Adrenal gland (tissue), 19 donors: ENCODE data around the gene CFAP74. TPM values are rescaled to one million over a fixed set of nuclear protein-coding genes. Genes with fewer than 3 reads are reported as not detected.

Experiments used
- DNase-seq, 7 donors: peaks; one replicate each; pipeline ENCODE4 v3.0.0-alpha.2; 2019 to 2020
- H3K27ac ChIP-seq, 5 donors: fragments of 200-600 bp; sonication (generic) in 4 of 5; 1 replicate in 3 of 5; 2 replicates in 2 of 5; pipeline versions ENCODE4 v1.5.1 to v1.8.0; 2016 to 2020; ENCODE audit warnings: mild to moderate bottlenecking in 1 of 5
- H3K27me3 ChIP-seq: fragments of 200-600 bp; 2 replicates; pipeline ENCODE4 v1.8.0; 2021
- H3K36me3 ChIP-seq, 2 donors: fragments of 200-600 bp; replicated peaks in 1 of 2; 1 replicate in 1 of 2; 2 replicates in 1 of 2; pipeline versions ENCODE4 v1.5.1 to v1.8.0; 2018 to 2022
- H3K4me1 ChIP-seq, 2 donors: fragments of 200-600 bp; replicated peaks in 1 of 2; 1 replicate in 1 of 2; 2 replicates in 1 of 2; pipeline versions ENCODE4 v1.5.1 to v1.8.0; 2018 to 2021
- H3K4me3 ChIP-seq, 4 donors: fragments of 200-600 bp; sonication (generic) in 3 of 4; one replicate each; pipeline ENCODE4 v1.5.1; 2016 to 2018
- H3K9me3 ChIP-seq, 3 donors: fragments of 200-600 bp; sonication (generic) in 1 of 3; replicated peaks in 1 of 3; 1 replicate in 2 of 3; 2 replicates in 1 of 3; pipeline versions ENCODE4 v1.5.1 to v1.8.0; 2016 to 2021
- CTCF ChIP-seq, 6 experiments: fragments of 450-650 bp in 4 of 6; fragments of 200-600 bp in 2 of 6; sonication (generic) in 1 of 6; IDR thresholded peaks; 1 replicate in 5 of 6; 2 replicates in 1 of 6; pipeline versions ENCODE4 v1.5.1 to v1.8.0; 2016 to 2021; ENCODE audit warnings: antibody characterized with exemption in 6 of 6, mild to moderate bottlenecking in 2 of 6, moderate library complexity in 1 of 6
- POLR2A ChIP-seq, 2 donors: fragments of 450-650 bp; IDR thresholded peaks; one replicate each; pipeline ENCODE4 v1.6.1; 2017; ENCODE audit warnings: antibody characterized with exemption in 2 of 2, mild to moderate bottlenecking in 2 of 2, moderate library complexity in 1 of 2
- WGBS, 4 donors: extraction: QIAGEN DNeasy Blood & Tissue Kit in 2 of 4; methylation state at CpG; one replicate each; pipeline versions ENCODE4 v1.1.5 to v1.1.7; 2013 to 2017; 5-methylcytosine and 5-hydroxymethylcytosine counted together
- intact Hi-C, 2 donors: fragments of 100-400 bp; cut with DNase I; formaldehyde crosslinking; loops; one replicate each; pipeline versions ENCODE4 v1.14.1 to v1.15.0; 2022 to 2023
- long read RNA-seq, 10 donors: library from polyadenylated mRNA in 3 of 10; unstranded in 2 of 10; stranded (forward) in 1 of 10; transcript quantifications; one replicate each; pipeline ENCODE4 v2.0.0 and lab custom pipeline, GENCODE V29; 2021 to 2026
- polyA plus RNA-seq, 3 donors: library from polyadenylated mRNA; stranded (reverse); fragments of 200-250 nt in 2 of 3; fragments of 350-450 nt in 1 of 3; fragmentation: Illumina TruSeq in 1 of 3; extraction: RNeasy Lipid Tissue Mini Kit (QIAGEN cat#74804) in 1 of 3; gene quantifications; one replicate each; pipeline ENCODE4 v1.2.3, GENCODE V29; 2013 to 2014
- total RNA-seq, 9 donors: library from RNA; depleted of rRNA in 4 of 9; stranded (reverse); fragments of >200 nt in 4 of 9; fragments of 120-200 nt in 1 of 9; fragmentation: NEBNext Ultra II Directional in 1 of 9; extraction: Animal tissue kit (Norgen Biotek cat#: 25700) in 1 of 9; gene quantifications; one replicate each; pipeline versions ENCODE4 v1.1.0 to v1.2.4, GENCODE V29; 2013 to 2023
- donor health status: healthy with polysubstance abuse.
- donor health status: Bipolar disorder and iron deficiency.
- donor health status: DM: yes; HTN: yes; CAD: no.
- donor health status: DM: no; HTN: no; CAD: no.
- donor health status: DM: no; HTN: no; CAD: no.
- donor health status: DM: yes; HTN: yes; CAD: no.

The CFAP74 gene
- total RNA-seq (1 to 10 TPM in 7 of 9 donors, under 1 TPM in 1, not detected in 1; 0.11 to 7.6 (median 2.7) TPM), polyA plus RNA-seq (1 to 10 TPM in 2 of 3 donors, under 1 TPM in 1; 0.88 to 6.0 (median 4.0) TPM)
- long read RNA-seq, donor 1, result 0 reads
- long read RNA-seq, donor 2, result 0 reads
- long read RNA-seq, donor 3, result 0 reads
- long read RNA-seq, donor 4, partial matches to known transcripts, result 2 of 5 reads
- long read RNA-seq, donor 4, other reads (novel, unspliced or antisense), result 3 of 5 reads
- long read RNA-seq, donor 5, partial matches to known transcripts, result 12 of 19 reads
- long read RNA-seq, donor 5, other reads (novel, unspliced or antisense), result 7 of 19 reads
- long read RNA-seq, donor 6, partial matches to known transcripts, result 3 of 3 reads
- long read RNA-seq, donor 6, other reads (novel, unspliced or antisense), result 0 of 3 reads
- long read RNA-seq, donor 7, result 0 reads
- long read RNA-seq, donor 8, result 0 reads
- long read RNA-seq, donor 9, result 0 reads
- long read RNA-seq, donor 10, result 0 reads

GRCh38 chr1:2003541-2004131 is at the start of gene CFAP74:
CFAP74 (minus strand) TSS chr1:2003786; CDS start chr1:1990956, 12,830 bp downstream.
- H3K36me3 ChIP-seq, result no peaks in the 10 kb centered on the region
- no peaks in the 10 kb centered on the region for H3K4me1 ChIP-seq
- TF ChIP-seq CTCF (IDR thresholded peaks at IDR 0.05), result no peak
- no peak for TF ChIP-seq POLR2A (IDR thresholded peaks at IDR 0.05)
- intact Hi-C loops, result no loop called here
- WGBS, 4 donors, result 11 to 20% (median 13%) methylated on average over 24 to 49 of the region's 49 CpGs
- peak in 3 of 7 donors; percentile 21 to 42 (median 31) for DNase-seq
- peak within 1 kb of the TSS in 1 of 4 donors; percentile 23 for H3K4me3 ChIP-seq
- H3K9me3 ChIP-seq, result no peaks in the 10 kb centered on the region
- H3K27me3 ChIP-seq, result peaks cover 21% of the 10 kb centered on the region
- H3K27ac ChIP-seq, result no peak within 1 kb of the TSS

- no peaks in the 10 kb centered on the region for H3K27me3 ChIP-seq
Measured at GRCh38 chr1:2053217-2053616, 49.6 kb upstream of the CFAP74 start.

GRCh38 chr1:2052756-2053155 is 49.2 kb upstream of the CFAP74 start:
- DNase-seq, result no peak
- Histone ChIP-seq H3K27ac (no peak overlapping the region), H3K36me3 (peaks cover 0 to 4% of the 10 kb centered on the region in 2 donors), H3K9me3 (no peaks in the 10 kb centered on the region), H3K27me3 (no peaks in the 10 kb centered on the region), H3K4me1 (peaks cover 13 to 25% of the 10 kb centered on the region in 2 donors), H3K4me3 (no peak overlapping the region)
- TF ChIP-seq CTCF (IDR thresholded peaks at IDR 0.05) (no peak), POLR2A (IDR thresholded peaks at IDR 0.05) (no peak)
- intact Hi-C loops, result no loop called here
- WGBS, 4 donors, result 93 to 96% (median 94%) methylated on average over 10 of the region's 10 CpGs

More at GRCh38 chr1:2053217-2053616, 49.6 kb upstream of the CFAP74 start:
- no peak for DNase-seq
- Histone ChIP-seq H3K4me1 (peaks cover 13 to 25% of the 10 kb centered on the region in 2 donors), H3K4me3 (no peak overlapping the region), H3K9me3 (no peaks in the 10 kb centered on the region), H3K36me3 (peaks cover 0 to 4% of the 10 kb centered on the region in 2 donors), H3K27ac (peak overlapping the region in 2 of 5 donors; percentile 3 to 71)
- WGBS, 4 donors, result 85 to 91% (median 88%) methylated on average over 11 to 17 of the region's 17 CpGs
- TF ChIP-seq POLR2A (IDR thresholded peaks at IDR 0.05) (no peak), CTCF (IDR thresholded peaks at IDR 0.05) (no peak)
- intact Hi-C loops, result no loop called here

- Histone ChIP-seq H3K4me1 (peaks cover 13 to 25% of the 10 kb centered on the region in 2 donors), H3K4me3 (no peak overlapping the region), H3K9me3 (no peaks in the 10 kb centered on the region), H3K27me3 (no peaks in the 10 kb centered on the region), H3K27ac (no peak overlapping the region), H3K36me3 (peaks cover 0 to 1% of the 10 kb centered on the region in 2 donors)
- intact Hi-C loops, result no loop called here
- TF ChIP-seq POLR2A (IDR thresholded peaks at IDR 0.05), result no peak
- TF ChIP-seq CTCF (IDR thresholded peaks at IDR 0.05), result no peak
- WGBS, 4 donors, result 83 to 87% (median 87%) methylated on average over 11 to 16 of the region's 16 CpGs
- no peak for DNase-seq
Measured at GRCh38 chr1:2052054-2052679, 48.6 kb upstream of the CFAP74 start.
